ENCODE data around the gene PAF1. TPM values are rescaled to one million over a fixed set of nuclear protein-coding genes. Genes with fewer than 3 reads are reported as not detected.

The PAF1 gene
- total and polyA plus RNA-seq, 8 donors, result 11.3 to 41.1 (median 15.4) TPM

GRCh38 chr19:39347332-39348164 lies 43.4 kb downstream of the PAF1 start:
- ATAC-seq, result no peak
- no peak overlapping the region for H3K27ac ChIP-seq

GRCh38 chr19:39345956-39346355 lies 45.0 kb downstream of the PAF1 start:
- H3K4me3 ChIP-seq, result no peak overlapping the region
- intact Hi-C loops (cut with DNase I), result no loop called here
- 89 to 95% methylated on average over 1 of the region's 1 CpG for WGBS, 2 donors
- H3K36me3 ChIP-seq, result no peaks in the 10 kb centered on the region
- ATAC-seq (no peak), DNase-seq (no peak), FAIRE-seq (no peak)
- H3K27me3 ChIP-seq, result no peaks in the 10 kb centered on the region
- no peak overlapping the region for H3K27ac ChIP-seq
- H3K9me3 ChIP-seq, result no peaks in the 10 kb centered on the region
- no peak for TF ChIP-seq CTCF (IDR thresholded peaks at IDR 0.05)
- H3K4me1 ChIP-seq, result peaks cover 0 to 7% (median 2%) of the 10 kb centered on the region in 3 donors

More at GRCh38 chr19:39347332-39348164, 43.4 kb downstream of the PAF1 start:
- DNase-seq, result no peak
- WGBS, 2 donors, result 84 to 86% methylated on average over 4 of the region's 4 CpGs
- no peak for FAIRE-seq
- Histone ChIP-seq H3K4me3 (no peak overlapping the region), H3K27me3 (no peaks in the 10 kb centered on the region), H3K36me3 (peaks cover 0 to 8% (median 0%) of the 10 kb centered on the region in 3 donors), H3K9me3 (no peaks in the 10 kb centered on the region), H3K4me1 (peaks cover 0 to 5% (median 0%) of the 10 kb centered on the region in 3 donors)
- TF ChIP-seq CTCF (IDR thresholded peaks at IDR 0.05), result no peak
- intact Hi-C loops (cut with DNase I), result no loop called here

GRCh38 chr19:39342647-39343305 lies 48.1 kb downstream of the PAF1 start:
- Histone ChIP-seq H3K27ac (peak overlapping the region in 2 of 4 donors; percentile 46 to 47), H3K4me1 (peaks cover 0 to 12% (median 3%) of the 10 kb centered on the region in 3 donors), H3K9me3 (no peaks in the 10 kb centered on the region), H3K4me3 (peak overlapping the region; percentile 51 to 89 (median 72)), H3K36me3 (no peaks in the 10 kb centered on the region), H3K27me3 (no peaks in the 10 kb centered on the region)
- no peak for ATAC-seq
- peak in 4 of 6 donors; percentile 26 to 81 (median 45) for DNase-seq
- 1 to 3% methylated on average over 23 to 51 of the region's 51 CpGs for WGBS, 2 donors
- no peak for TF ChIP-seq CTCF (IDR thresholded peaks at IDR 0.05)
- no peak for FAIRE-seq
- intact Hi-C loops (cut with DNase I), result no loop called here

- H3K4me1 ChIP-seq, result peaks cover 0 to 12% (median 3%) of the 10 kb centered on the region in 3 donors
- peak; percentile 69 to 94 (median 86) for TF ChIP-seq CTCF (IDR thresholded peaks at IDR 0.05)
- no peaks in the 10 kb centered on the region for H3K9me3 ChIP-seq
- no peak for FAIRE-seq
- peak within 1 kb of the TSS; percentile 27 to 76 (median 64) for H3K27ac ChIP-seq
- peak; percentile 92 to 96 (median 96) for ATAC-seq
- DNase-seq, result peak; percentile 99 to 100 (median 99)
- H3K4me3 ChIP-seq, result peak within 1 kb of the TSS; percentile 51 to 89 (median 76)
- H3K36me3 ChIP-seq, result no peaks in the 10 kb centered on the region
- 0 to 1% methylated on average over 44 to 105 of the region's 105 CpGs for WGBS, 2 donors
- no peaks in the 10 kb centered on the region for H3K27me3 ChIP-seq
- intact Hi-C loops (cut with DNase I), result no loop called here
These were observed 48.9 kb downstream of the PAF1 start, which contains the start of gene SAMD4B for GRCh38 chr19:39341719-39342604. Gene SAMD4B, plus strand, starts transcription at chr19:39342421. Its CDS starts 14,473 bp downstream, at chr19:39356894.

Measured in pancreas (tissue), 10 donors.